Cerebellar nuclear complex (tissue), 1 donor: Measurements from ENCODE around the gene NOTCH2NLA.
"Not testable (repeated sequence)": the region's sequence is repeated elsewhere in the genome, so short reads cannot be mapped to it uniquely, and the experiment has no call there.

Source experiments
- DNase-seq, 2 experiments: peaks; one replicate each; lab custom pipeline; 2025; lab: John Stamatoyannopoulos, UW

The NOTCH2NLA gene

GRCh38 chr1:146228710-146229477 lies at the start of gene NOTCH2NLA:
NOTCH2NLA (minus strand) TSS chr1:146229021; CDS start chr1:146189337, 39,684 bp downstream.
- DNase-seq, result not testable (repeated sequence)

- DNase-seq, result not testable (repeated sequence)
Observed at GRCh38 chr1:146278346-146278745, 49.5 kb upstream of the NOTCH2NLA start.

GRCh38 chr1:146277087-146277486 lies 48.3 kb upstream of the NOTCH2NLA start:
- DNase-seq, result not testable (repeated sequence)

- not testable (repeated sequence) for DNase-seq
Observed at GRCh38 chr1:146274083-146274482, 45.3 kb upstream of the NOTCH2NLA start.

GRCh38 chr1:146273194-146273593 lies 44.4 kb upstream of the NOTCH2NLA start:
- not testable (repeated sequence) for DNase-seq

GRCh38 chr1:146272734-146273133 lies 43.9 kb upstream of the NOTCH2NLA start:
- DNase-seq, result not testable (repeated sequence)

GRCh38 chr1:146271977-146272376 lies 43.2 kb upstream of the NOTCH2NLA start:
- DNase-seq, result not testable (repeated sequence)

GRCh38 chr1:146270129-146270528 lies 41.3 kb upstream of the NOTCH2NLA start:
- not testable (repeated sequence) for DNase-seq

- not testable (repeated sequence) for DNase-seq
Observed at GRCh38 chr1:146266179-146266748, 37.4 kb upstream of the NOTCH2NLA start.

- DNase-seq, result not testable (repeated sequence)
Observed at GRCh38 chr1:146264761-146265160, 35.9 kb upstream of the NOTCH2NLA start.

- DNase-seq, result not testable (repeated sequence)
Observed at GRCh38 chr1:146260006-146260730, 31.3 kb upstream of the NOTCH2NLA start.

GRCh38 chr1:146257992-146258552 lies 29.3 kb upstream of the NOTCH2NLA start:
- DNase-seq, result not testable (repeated sequence)

GRCh38 chr1:146254569-146255197 lies 25.9 kb upstream of the NOTCH2NLA start:
- DNase-seq, result not testable (repeated sequence)

GRCh38 chr1:146253249-146253855 lies 24.5 kb upstream of the NOTCH2NLA start:
- not testable (repeated sequence) for DNase-seq

GRCh38 chr1:146251523-146251922 lies 22.7 kb upstream of the NOTCH2NLA start:
- not testable (repeated sequence) for DNase-seq

- not testable (repeated sequence) for DNase-seq
Observed at GRCh38 chr1:146248643-146249042, 19.8 kb upstream of the NOTCH2NLA start.

GRCh38 chr1:146236626-146237025 lies 7.8 kb upstream of the NOTCH2NLA start:
- DNase-seq, result not testable (repeated sequence)

- not testable (repeated sequence) for DNase-seq
Observed at GRCh38 chr1:146236026-146236601, 7.3 kb upstream of the NOTCH2NLA start.

GRCh38 chr1:146228144-146228682 lies 608 bp downstream of the NOTCH2NLA start:
- DNase-seq, result not testable (repeated sequence)

GRCh38 chr1:146174531-146174930 lies 54.3 kb downstream of the NOTCH2NLA start:
- not testable (repeated sequence) for DNase-seq
